Ishikawa (cell line): Measurements from ENCODE around the gene GSTO2.

Experiments used
- FOXM1 ChIP-seq: IDR thresholded peaks from 2 replicates; pipeline ENCODE4 v1.6.1; 2012; ENCODE audit warnings: low read depth, borderline replicate concordance
- TAF1 ChIP-seq: IDR thresholded peaks from 2 replicates; pipeline ENCODE4 v1.6.1; 2012; ENCODE audit warnings: low read depth, mild to moderate bottlenecking
- TEAD4 ChIP-seq: IDR thresholded peaks from 2 replicates; pipeline ENCODE4 v1.6.1; 2012

DNA sequence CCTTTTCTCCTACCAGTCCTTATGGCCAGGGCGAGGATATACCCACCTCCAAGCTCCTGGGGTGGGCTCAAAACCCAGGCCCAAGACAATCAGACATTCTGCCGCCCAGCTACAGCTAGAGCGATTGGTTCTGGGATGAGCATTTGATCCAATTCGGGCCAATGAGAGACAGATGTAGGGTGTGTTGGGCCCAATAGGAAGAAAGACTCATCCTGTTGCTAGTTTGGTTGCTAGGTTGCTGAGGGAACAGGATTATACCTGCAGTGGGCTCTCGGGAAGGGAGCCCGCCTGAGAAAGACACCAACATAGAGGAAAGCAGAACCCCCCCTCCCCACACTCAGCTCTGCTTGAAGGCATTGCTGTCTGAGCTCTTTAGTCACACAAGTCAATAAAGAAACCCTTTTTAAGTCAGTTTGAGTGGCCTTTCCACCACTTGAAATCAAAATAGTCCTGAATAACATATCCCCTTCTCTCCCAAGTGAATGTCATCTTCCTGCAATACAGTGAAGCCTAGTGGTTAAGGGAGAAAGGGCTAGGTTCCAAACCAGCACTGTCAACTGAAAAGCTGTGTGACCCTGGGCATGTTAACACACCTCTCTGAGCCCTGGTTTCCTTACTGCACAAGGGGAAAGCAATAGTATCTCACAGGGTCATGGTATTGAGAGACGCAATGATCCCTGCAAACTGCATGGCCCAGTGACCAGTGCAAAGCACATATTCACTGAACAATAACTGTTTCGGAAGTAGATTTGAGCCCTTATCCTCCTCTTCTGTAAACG is 47.5 kb downstream of the GSTO2 start:
- no peak for TF ChIP-seq FOXM1
- TF ChIP-seq TEAD4, result no peak
- no peak for TF ChIP-seq TAF1
